RWPE1 (cell line): ENCODE results near the gene TBC1D17.

Experiments used
- CTCF ChIA-PET: fragments of 350-600 bp; sonication (Branson Sonifier 250); formaldehyde crosslinking; extraction: SDS; loops from one replicate; lab custom pipeline; 2021; lab: Yijun Ruan, JAX
- POLR2A ChIA-PET: fragments of 400-600 bp; formaldehyde crosslinking; extraction: SDS; loops from one replicate; lab custom pipeline; 2020; ENCODE audit warnings: antibody characterized with exemption; ENCODE audit not compliant: low non-redundant PET; lab: Yijun Ruan, JAX
- DNase-seq: peaks from one replicate; pipeline ENCODE4 v3.0.0; 2012; ENCODE audit warnings: low spot score
- H3K27ac ChIP-seq: fragments of 450-650 bp; 2 replicates; pipeline ENCODE4 v1.5.1; 2017
- TF ChIP-seq, protein P1 (sequence below): fragments of 450-650 bp; conservative IDR thresholded peaks from 2 replicates; pipeline ENCODE4 v1.5.1; 2017; ENCODE audit warnings: low read depth, mild to moderate bottlenecking

The TBC1D17 gene

DNA sequence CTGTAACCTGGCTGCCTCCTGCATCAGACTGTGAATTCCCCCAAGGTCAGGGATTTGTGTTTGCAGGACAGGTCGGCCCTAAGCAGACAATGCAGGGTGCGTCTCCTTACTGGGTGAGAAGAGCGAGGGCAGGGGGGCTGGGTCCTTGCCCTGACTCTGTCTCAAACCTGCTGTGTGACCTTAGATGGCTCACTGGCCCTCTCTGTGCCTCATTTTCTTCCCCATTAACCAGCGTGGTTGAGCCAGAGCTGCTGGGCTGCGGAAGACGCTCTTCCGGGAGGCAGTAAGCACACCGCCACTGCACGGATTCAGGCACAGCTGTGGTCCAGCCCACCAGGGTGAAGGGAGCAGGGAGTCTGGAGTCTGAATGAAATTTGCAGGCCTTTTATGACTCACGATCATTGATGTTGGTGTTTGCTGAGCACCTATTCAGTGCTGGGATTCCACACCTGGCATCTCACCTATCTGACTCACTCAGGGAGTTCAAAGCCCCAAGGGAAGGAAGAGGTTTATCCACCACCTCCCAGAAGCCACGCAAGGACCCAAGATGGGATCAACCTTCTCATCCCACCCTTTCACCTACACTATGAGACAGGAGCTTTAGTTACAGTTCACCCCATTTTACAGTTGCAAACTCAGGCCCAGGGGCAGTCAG is 2.9 kb upstream of the TBC1D17 start:
- H3K27ac ChIP-seq: peak overlapping the region; percentile 96
- ChIA-PET CTCF (no interaction called here), POLR2A (no interaction called here)
- TF ChIP-seq, protein P1, sequence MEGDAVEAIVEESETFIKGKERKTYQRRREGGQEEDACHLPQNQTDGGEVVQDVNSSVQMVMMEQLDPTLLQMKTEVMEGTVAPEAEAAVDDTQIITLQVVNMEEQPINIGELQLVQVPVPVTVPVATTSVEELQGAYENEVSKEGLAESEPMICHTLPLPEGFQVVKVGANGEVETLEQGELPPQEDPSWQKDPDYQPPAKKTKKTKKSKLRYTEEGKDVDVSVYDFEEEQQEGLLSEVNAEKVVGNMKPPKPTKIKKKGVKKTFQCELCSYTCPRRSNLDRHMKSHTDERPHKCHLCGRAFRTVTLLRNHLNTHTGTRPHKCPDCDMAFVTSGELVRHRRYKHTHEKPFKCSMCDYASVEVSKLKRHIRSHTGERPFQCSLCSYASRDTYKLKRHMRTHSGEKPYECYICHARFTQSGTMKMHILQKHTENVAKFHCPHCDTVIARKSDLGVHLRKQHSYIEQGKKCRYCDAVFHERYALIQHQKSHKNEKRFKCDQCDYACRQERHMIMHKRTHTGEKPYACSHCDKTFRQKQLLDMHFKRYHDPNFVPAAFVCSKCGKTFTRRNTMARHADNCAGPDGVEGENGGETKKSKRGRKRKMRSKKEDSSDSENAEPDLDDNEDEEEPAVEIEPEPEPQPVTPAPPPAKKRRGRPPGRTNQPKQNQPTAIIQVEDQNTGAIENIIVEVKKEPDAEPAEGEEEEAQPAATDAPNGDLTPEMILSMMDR: no peak
- DNase-seq: no peak

DNA sequence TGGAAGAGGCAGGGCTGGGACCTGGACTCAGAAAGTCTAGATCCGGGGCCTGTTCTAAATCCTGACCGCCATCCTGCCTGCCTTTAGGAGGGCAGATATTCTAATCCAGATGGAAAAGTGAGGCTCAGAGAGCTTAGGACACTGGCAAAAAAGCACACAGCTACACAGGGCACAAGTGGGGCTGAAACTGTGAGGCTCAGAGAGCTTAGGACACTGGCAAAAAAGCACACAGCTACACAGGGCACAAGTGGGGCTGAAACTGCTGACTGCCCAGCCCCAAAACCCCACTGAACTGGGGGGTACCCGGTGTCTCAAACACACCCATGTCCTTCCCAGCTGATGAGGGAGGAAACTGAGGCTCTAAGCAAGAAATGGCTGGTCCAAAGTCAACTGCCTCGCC is 2.3 kb upstream of the TBC1D17 start:
- no peak for DNase-seq
- TF ChIP-seq, protein P1: no peak
- POLR2A ChIA-PET: no interaction called here
- CTCF ChIA-PET: no interaction called here
- H3K27ac ChIP-seq: peak overlapping the region; percentile 96

DNA sequence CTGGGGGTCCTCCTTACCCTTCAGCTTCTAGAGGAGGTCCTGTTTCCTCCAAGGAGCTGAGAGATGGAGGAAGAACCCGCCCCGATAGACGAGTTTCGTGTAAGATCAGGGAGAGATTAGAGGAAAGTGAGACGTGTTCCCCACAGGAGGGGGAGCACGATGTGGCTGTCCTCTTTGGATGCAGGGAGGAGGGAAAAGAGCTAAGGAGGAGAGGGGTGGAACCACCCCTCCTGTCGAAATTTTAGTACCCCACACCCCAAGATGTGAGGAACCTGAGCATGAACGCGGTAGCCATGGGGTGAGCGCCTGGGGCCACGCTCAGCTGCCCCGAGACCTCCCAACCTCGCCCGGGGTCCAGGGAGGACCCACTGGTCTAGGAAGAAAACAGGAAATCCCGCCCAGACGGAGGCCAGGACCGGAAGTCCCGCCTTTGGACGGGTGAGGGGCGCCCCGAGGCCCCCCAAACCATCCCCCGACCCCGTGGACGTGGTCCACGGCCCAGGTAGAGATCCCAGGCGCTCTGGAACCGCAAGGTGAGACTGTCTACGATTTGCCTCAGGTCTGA is 1.6 kb upstream of the TBC1D17 start:
- no peak for DNase-seq
- POLR2A ChIA-PET: interaction anchor here (1.2 kb wide), 1 partner anchor 8 kb away, joined by 4 read pairs; the partner anchor contains the start of gene PNKP

DNA sequence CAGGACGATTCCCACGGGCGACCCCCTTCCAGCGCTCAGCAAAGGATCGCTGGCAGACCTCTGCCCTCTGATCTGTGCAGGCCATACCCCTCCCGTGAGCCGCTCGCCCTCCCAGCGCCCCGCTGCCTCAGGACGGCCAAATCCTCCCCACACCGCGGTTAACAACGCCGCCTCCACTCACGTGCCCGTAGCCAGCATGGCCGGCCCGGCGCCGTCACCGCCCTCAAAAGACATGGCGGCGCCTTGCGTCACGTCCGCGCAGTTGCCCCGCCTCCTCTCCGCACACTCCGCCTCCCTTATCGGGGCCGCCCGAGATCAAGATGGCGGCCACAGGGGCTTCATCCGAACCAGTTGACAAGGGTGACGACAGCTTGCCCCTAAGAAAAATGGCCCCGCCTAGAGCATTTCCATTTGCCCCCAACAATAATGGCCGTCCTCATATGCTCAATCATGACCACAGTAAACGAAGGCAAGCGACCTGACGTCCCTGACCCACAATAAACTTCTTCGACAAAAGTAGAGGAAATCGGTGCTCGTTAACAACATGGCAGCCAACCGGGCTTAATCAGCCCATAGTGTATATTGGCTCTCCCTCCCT is 981 bp upstream of the TBC1D17 start:
- TF ChIP-seq, protein P1: no peak
- ChIA-PET POLR2A (interaction anchor here (0.5 to 1.2 kb wide), 2 partner anchors 8 to 13 kb away, joined by 4 to 5 read pairs; partner anchors contain the start of gene PNKP), CTCF (interaction anchor here (0.7 kb wide), 1 partner anchor 24 kb away, joined by 3 read pairs; no protein-coding TSS in a partner anchor)
- peak overlapping the region; percentile 96 for H3K27ac ChIP-seq
- DNase-seq: peak; percentile 85

More for the DNA sequence above, 1.6 kb upstream of the TBC1D17 start:
- CTCF ChIA-PET: no interaction called here
- TF ChIP-seq, protein P1: no peak
- H3K27ac ChIP-seq: peak overlapping the region; percentile 96

DNA sequence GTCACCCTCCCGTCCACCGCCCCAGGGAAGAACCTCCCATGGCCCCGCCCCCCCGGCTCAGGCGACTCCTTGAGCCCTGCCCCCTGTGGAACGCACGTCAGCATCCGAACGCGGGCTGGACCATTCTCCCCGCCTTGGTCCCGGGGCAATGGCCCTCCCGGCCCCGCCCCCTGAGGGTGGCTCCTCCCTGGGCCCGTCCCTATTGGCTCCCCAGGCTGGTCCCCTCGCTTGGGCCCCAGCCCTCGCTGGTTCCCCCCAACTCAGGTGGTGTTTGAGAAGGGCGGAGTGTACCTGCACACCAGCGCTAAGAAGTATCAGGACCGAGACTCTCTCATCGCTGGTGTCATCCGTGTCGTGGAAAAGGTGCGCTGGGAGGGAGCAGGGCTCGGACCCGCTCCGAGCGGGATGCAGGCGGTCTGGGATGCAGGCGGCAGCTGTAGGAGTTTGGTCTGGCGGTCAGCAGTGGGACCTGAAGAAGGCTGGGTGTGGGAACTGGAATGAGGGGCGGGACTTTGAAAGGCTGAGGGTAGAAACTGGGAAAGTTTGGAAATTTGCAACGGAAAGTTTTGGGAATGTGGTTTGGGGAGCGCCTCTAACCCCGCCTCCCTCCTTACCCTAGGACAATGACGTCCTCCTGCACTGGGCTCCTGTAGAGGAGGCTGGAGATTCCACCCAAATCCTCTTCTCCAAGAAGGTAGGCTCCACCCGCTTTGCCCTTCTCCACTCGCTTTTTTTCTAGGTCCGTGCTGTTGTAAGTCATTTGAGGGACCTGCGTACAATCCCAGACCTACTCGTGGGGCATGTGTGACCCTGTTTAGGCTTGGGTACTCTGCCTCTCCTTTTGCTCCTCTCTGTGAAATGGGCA is 609 bp downstream of the TBC1D17 start:
- TF ChIP-seq, protein P1: no peak
- CTCF ChIA-PET: no interaction called here
- peak overlapping the region; percentile 96 for H3K27ac ChIP-seq
- peak; percentile 97 for DNase-seq
- POLR2A ChIA-PET: no interaction called here

DNA sequence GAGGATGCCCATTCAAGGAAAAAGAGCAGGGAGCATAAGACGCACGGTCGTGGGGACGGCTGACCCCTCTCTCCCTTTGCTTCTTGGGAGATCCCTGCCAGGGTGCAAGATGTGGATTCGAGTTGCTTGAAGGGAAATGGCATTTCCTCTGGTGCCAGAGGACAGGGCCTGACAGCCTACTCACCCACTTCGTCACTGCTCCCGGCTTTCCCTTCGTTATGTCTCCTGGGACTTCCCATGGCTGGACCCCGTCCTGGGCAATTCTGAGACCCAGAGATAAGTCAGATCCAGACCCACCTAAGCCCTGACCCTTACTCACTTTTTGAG is 1.2 kb downstream of the TBC1D17 start:
- peak overlapping the region; percentile 96 for H3K27ac ChIP-seq
- TF ChIP-seq, protein P1: no peak
- ChIA-PET POLR2A (no interaction called here), CTCF (no interaction called here)
- no peak for DNase-seq
